ENCODE measurements around the gene ZNF280B.
"Not testable (repeated sequence)": the region's sequence is repeated elsewhere in the genome, so short reads cannot be mapped to it uniquely, and the experiment has no call there.

DNA sequence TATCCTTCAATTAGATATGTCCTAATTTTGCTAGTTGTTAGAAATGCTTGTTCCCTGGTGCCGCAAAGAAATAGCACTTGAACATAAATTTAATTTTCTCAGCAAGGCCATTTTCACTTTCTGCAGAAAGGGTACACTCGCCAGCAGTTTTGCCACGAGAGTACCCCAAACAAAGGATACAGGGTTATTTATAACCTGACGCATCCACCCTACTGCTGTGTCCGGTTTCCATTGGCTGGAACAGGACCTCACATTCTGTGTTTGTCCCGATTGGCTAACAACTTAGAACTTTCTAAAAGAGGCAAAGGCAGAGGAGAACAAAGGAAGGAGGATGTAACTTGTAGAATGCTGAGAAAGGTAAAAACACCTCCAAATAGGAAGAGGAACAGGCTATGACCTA, 1.4 kb upstream of the ZNF280B start:
- TF ChIP-seq, protein P1, sequence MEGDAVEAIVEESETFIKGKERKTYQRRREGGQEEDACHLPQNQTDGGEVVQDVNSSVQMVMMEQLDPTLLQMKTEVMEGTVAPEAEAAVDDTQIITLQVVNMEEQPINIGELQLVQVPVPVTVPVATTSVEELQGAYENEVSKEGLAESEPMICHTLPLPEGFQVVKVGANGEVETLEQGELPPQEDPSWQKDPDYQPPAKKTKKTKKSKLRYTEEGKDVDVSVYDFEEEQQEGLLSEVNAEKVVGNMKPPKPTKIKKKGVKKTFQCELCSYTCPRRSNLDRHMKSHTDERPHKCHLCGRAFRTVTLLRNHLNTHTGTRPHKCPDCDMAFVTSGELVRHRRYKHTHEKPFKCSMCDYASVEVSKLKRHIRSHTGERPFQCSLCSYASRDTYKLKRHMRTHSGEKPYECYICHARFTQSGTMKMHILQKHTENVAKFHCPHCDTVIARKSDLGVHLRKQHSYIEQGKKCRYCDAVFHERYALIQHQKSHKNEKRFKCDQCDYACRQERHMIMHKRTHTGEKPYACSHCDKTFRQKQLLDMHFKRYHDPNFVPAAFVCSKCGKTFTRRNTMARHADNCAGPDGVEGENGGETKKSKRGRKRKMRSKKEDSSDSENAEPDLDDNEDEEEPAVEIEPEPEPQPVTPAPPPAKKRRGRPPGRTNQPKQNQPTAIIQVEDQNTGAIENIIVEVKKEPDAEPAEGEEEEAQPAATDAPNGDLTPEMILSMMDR (IDR thresholded peaks at IDR 0.05), result not testable (repeated sequence)
- not testable (repeated sequence) for TF ChIP-seq POLR2A (IDR thresholded peaks at IDR 0.05)
